WTC11 (cell line): ENCODE data around the gene PRCD.
A peak's percentile ranks its signal among the peaks of the same experiment; 100 is the strongest.

ENCODE experiments used
- CDX4 ChIP-seq: fragments of 250-450 bp; sonication (Bioruptor Pico); IDR thresholded peaks from 2 replicates; pipeline ENCODE4 v1.9.0; 2021; ENCODE audit warnings: moderate library complexity, mild to moderate bottlenecking, inconsistent platforms, borderline replicate concordance
- CREM ChIP-seq: sonication (generic); formaldehyde crosslinking; IDR thresholded peaks from 2 replicates; pipeline ENCODE4 v1.8.1; 2022; ENCODE audit warnings: mild to moderate bottlenecking, missing genetic modification reagents, moderate library complexity
- FOXJ3 ChIP-seq: sonication (generic); formaldehyde crosslinking; IDR thresholded peaks from 2 replicates; pipeline ENCODE4 v1.9.0; 2021; ENCODE audit warnings: missing genetic modification reagents, mild to moderate bottlenecking, borderline replicate concordance
- JUN ChIP-seq: sonication (generic); formaldehyde crosslinking; IDR thresholded peaks from 2 replicates; pipeline ENCODE4 v1.8.0; 2023; ENCODE audit warnings: mild to moderate bottlenecking, missing genetic modification reagents
- TEAD4 ChIP-seq: sonication (generic); formaldehyde crosslinking; IDR thresholded peaks from 2 replicates; pipeline ENCODE4 v1.8.0; 2022; ENCODE audit warnings: mild to moderate bottlenecking, missing genetic modification reagents
- TF ChIP-seq, protein P1 (sequence below): fragments of 200-600 bp; IDR thresholded peaks from 2 replicates; pipeline ENCODE4 v1.8.0; 2022; ENCODE audit warnings: antibody characterized with exemption
- TF ChIP-seq, protein P2 (sequence below): sonication (generic); formaldehyde crosslinking; IDR thresholded peaks from 2 replicates; pipeline ENCODE4 v1.8.1; 2023; ENCODE audit warnings: mild to moderate bottlenecking, missing genetic modification reagents, moderate library complexity

GRCh38 chr17:76567634-76568432 lies 28.0 kb downstream of the PRCD start:
- no peak for TF ChIP-seq CREM (CRISPR knock-in tag)
- TF ChIP-seq, protein P1, sequence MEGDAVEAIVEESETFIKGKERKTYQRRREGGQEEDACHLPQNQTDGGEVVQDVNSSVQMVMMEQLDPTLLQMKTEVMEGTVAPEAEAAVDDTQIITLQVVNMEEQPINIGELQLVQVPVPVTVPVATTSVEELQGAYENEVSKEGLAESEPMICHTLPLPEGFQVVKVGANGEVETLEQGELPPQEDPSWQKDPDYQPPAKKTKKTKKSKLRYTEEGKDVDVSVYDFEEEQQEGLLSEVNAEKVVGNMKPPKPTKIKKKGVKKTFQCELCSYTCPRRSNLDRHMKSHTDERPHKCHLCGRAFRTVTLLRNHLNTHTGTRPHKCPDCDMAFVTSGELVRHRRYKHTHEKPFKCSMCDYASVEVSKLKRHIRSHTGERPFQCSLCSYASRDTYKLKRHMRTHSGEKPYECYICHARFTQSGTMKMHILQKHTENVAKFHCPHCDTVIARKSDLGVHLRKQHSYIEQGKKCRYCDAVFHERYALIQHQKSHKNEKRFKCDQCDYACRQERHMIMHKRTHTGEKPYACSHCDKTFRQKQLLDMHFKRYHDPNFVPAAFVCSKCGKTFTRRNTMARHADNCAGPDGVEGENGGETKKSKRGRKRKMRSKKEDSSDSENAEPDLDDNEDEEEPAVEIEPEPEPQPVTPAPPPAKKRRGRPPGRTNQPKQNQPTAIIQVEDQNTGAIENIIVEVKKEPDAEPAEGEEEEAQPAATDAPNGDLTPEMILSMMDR, result no peak
- no peak for TF ChIP-seq TEAD4 (CRISPR knock-in tag)
- TF ChIP-seq, protein P2, sequence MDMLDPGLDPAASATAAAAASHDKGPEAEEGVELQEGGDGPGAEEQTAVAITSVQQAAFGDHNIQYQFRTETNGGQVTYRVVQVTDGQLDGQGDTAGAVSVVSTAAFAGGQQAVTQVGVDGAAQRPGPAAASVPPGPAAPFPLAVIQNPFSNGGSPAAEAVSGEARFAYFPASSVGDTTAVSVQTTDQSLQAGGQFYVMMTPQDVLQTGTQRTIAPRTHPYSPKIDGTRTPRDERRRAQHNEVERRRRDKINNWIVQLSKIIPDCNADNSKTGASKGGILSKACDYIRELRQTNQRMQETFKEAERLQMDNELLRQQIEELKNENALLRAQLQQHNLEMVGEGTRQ (CRISPR knock-in tag), result peak; percentile 43; the same call in 1 of the 2 replicates
- TF ChIP-seq JUN (CRISPR knock-in tag), result no peak
- TF ChIP-seq CDX4 (CRISPR knock-in tag), result no peak
- TF ChIP-seq FOXJ3 (CRISPR knock-in tag), result no peak
